ENCODE measurements around the gene LSM2.
A peak's percentile ranks its signal among the peaks of the same experiment; 100 is the strongest.
"Not testable (repeated sequence)": the region's sequence is repeated elsewhere in the genome, so short reads cannot be mapped to it uniquely, and the experiment has no call there.

LSM2 gene

GRCh38 chr6:31806470-31807272 is at the start of gene LSM2:
LSM2 (minus strand) TSS chr6:31806966; CDS start chr6:31806757, 209 bp downstream.
- peak; percentile 75 for DNase-seq

GRCh38 chr6:31851980-31852718 is 45.4 kb upstream of the LSM2 start:
- DNase-seq = not testable (repeated sequence)

GRCh38 chr6:31851485-31851832 is 44.7 kb upstream of the LSM2 start:
- no peak for DNase-seq

GRCh38 chr6:31850765-31851484 is 44.2 kb upstream of the LSM2 start:
- no peak for DNase-seq

GRCh38 chr6:31847276-31847978 is 40.7 kb upstream of the LSM2 start:
- no peak for DNase-seq

- no peak for DNase-seq
Measured at GRCh38 chr6:31844507-31844906, 37.7 kb upstream of the LSM2 start.

GRCh38 chr6:31842053-31842452 is 35.3 kb upstream of the LSM2 start:
- no peak for DNase-seq

GRCh38 chr6:31839779-31840126 is 33.0 kb upstream of the LSM2 start:
- DNase-seq = not testable (repeated sequence)

- DNase-seq = no peak
Measured at GRCh38 chr6:31838968-31839367, 32.2 kb upstream of the LSM2 start.

GRCh38 chr6:31838114-31838553 is 31.4 kb upstream of the LSM2 start:
- not testable (repeated sequence) for DNase-seq

GRCh38 chr6:31837369-31838113 is 30.8 kb upstream of the LSM2 start:
- DNase-seq = no peak

GRCh38 chr6:31836474-31837368 is 30.0 kb upstream of the LSM2 start:
- no peak for DNase-seq

GRCh38 chr6:31836047-31836473 is 29.3 kb upstream of the LSM2 start:
- DNase-seq = no peak

GRCh38 chr6:31834367-31835250 is 27.8 kb upstream of the LSM2 start:
- DNase-seq = peak; percentile 72

GRCh38 chr6:31831350-31832215 is 24.8 kb upstream of the LSM2 start:
- no peak for DNase-seq

GRCh38 chr6:31830886-31831335 is 24.1 kb upstream of the LSM2 start:
- no peak for DNase-seq

- no peak for DNase-seq
Measured at GRCh38 chr6:31829633-31830283, 23.0 kb upstream of the LSM2 start.
